Testis (tissue), 2 donors: ENCODE results near the gene GMPR.

Experiments used
- POLR2A ChIP-seq: fragments of 450-650 bp; IDR thresholded peaks from one replicate; pipeline ENCODE4 v1.6.1; 2017; ENCODE audit warnings: antibody characterized with exemption, mild to moderate bottlenecking, moderate library complexity
- TF ChIP-seq, protein P1 (sequence below), 3 experiments: fragments of 450-650 bp in 2 of 3; fragments of 200-600 bp in 1 of 3; sonication (generic) in 1 of 3; IDR thresholded peaks; one replicate each; pipeline ENCODE4 v1.5.1; 2016 to 2019; ENCODE audit warnings: antibody characterized with exemption in 3 of 3, mild to moderate bottlenecking in 2 of 3, moderate library complexity in 1 of 3

- TF ChIP-seq, protein P1, sequence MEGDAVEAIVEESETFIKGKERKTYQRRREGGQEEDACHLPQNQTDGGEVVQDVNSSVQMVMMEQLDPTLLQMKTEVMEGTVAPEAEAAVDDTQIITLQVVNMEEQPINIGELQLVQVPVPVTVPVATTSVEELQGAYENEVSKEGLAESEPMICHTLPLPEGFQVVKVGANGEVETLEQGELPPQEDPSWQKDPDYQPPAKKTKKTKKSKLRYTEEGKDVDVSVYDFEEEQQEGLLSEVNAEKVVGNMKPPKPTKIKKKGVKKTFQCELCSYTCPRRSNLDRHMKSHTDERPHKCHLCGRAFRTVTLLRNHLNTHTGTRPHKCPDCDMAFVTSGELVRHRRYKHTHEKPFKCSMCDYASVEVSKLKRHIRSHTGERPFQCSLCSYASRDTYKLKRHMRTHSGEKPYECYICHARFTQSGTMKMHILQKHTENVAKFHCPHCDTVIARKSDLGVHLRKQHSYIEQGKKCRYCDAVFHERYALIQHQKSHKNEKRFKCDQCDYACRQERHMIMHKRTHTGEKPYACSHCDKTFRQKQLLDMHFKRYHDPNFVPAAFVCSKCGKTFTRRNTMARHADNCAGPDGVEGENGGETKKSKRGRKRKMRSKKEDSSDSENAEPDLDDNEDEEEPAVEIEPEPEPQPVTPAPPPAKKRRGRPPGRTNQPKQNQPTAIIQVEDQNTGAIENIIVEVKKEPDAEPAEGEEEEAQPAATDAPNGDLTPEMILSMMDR (IDR thresholded peaks at IDR 0.05), result peak; percentile 94 to 98 (median 97)
- no peak for TF ChIP-seq POLR2A
Observed at GRCh38 chr6:16206595-16207037, 31.8 kb upstream of the GMPR start.
